ENCODE results near the gene BCOR. TPM values are rescaled to one million over a fixed set of nuclear protein-coding genes. Genes with fewer than 3 reads are reported as not detected.

BCOR gene
- 16.4 TPM for total RNA-seq
- long read RNA-seq, partial matches to known transcripts, result 5 of 9 reads
- long read RNA-seq, other reads (novel, unspliced or antisense), result 4 of 9 reads

DNA sequence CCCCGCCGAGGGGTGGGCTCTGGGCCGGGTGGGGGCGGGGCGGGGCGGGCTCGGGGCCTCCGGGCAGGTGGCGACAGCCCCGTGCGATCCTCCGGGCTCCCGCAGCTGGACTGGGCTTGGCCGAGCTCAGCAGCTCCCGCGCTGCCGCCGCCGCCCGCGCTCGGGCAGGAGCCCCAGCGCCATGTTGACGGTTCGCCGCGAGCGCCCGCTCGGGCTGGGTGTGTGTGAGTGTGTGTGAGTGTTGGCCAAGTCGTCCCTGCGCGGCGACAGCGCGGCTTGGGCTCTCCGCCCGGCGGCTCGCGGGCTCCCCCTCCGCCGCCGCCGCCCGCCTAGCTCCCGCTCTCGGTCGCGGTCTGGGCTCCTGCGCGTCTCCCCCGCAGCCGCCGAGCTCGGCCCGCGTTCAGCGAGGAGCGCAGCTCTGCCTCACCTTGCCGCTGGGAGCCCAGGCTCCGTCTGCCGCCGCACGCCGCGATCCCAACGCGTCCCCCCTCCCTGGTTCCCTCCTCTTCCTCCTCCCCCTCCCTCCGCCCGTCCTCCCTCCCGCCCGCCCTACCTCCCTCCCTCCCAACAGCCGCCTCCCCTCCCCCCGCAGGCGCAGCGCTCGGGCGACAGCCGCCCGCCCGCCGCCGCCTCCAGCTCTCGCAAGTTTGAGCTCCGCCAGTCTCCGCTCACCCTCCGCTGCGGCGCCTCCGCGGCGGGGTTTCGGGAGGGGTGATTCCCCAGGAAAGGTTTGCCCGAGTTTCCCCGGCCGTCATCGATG lies at the start of gene BCOR:
Gene BCOR, minus strand, starts transcription at position 455 of the 760 bp plus-strand sequence. CDS start 20,029 bp downstream, outside the sequence.
- intact Hi-C loops (cut with micrococcal nuclease), result no loop called here
- peak; percentile 63 for ATAC-seq
- peak; percentile 84 for DNase-seq

DNA sequence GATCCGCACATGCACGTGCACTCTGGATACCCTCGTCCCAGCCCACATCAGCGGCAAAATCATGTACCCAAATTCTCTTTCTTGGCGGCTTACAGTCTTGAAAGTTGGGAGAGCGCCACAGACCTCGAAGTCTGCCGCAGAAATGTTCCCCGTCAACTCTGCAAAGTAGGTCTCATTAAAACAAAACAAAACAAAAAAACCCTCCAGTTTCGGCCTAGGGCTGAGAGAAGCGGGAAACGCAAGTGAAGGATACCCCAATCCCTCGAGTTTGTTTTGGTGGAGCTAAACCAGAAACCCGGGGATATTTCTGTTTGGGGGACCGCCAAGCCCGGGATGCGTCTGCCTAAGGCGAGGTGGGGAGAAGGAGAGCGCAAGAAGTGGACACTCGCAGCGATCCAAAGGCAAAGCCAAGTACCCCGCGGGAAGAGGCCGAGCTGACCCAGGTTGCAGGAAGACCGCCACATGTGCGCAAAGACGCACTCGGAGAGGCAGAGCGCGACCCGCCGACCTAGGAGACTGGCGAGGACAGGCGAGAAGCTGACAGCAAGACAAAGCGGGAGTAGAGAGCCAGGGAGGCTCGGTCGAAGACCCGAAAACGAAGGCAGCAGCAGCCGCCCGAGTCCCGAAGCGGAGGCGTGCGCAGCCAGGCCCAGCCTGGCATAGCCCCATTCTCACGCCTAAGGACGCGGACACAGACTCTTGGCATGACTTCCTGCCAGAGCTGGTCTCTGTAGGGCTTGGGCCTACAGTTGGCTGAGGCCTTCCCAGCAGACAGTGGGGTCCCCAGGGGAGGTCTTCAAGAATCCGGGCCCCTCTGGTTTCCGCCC lies 49.6 kb upstream of the BCOR start:
- no peak for DNase-seq
- intact Hi-C loops (cut with micrococcal nuclease), result no loop called here
- no peak for ATAC-seq

DNA sequence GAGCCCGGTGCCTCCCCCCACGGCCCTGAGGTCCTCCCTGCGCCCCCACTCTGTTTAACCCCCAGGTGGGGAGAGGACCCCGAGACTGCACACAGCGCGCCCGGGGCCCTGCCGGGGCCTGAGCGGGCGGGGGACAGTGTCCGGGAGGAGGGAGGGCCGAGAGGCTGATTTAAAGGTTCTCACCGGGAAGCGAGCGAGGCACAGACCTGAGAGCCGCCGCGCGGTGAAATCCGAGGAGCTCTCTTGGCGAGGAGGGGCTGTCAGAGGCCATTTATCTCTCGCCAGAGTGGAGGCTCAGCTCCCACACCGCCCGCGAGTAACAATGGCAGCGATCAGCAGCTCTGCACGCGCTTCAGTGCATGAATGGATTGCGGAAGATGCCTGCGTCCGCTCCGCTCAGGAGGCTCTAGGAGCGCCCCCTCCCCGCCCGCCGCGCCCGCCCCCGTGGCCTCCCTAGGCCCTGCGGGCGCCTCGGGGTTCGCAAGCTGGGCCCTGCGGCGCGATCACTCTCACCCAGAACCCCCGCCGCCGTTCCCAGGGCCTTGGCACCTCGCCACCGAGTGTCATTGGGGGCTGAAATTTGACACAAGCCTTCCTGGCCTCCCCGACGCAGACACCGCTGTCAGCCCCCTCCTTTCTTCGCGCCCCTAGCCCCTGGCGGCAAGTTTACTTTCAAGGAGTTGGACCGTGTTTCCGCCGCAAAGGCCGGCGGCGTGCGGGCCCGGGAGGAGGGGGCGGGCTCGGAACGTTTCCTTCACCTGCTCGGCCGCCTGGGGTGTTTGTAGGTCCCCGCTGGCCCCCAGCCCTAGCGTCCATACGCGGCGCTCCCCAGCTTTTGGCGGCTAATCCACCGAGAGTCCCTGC lies 48.7 kb upstream of the BCOR start:
- ATAC-seq (peak; percentile 55), DNase-seq (peak; percentile 46)
- intact Hi-C loops (cut with micrococcal nuclease), result no loop called here

DNA sequence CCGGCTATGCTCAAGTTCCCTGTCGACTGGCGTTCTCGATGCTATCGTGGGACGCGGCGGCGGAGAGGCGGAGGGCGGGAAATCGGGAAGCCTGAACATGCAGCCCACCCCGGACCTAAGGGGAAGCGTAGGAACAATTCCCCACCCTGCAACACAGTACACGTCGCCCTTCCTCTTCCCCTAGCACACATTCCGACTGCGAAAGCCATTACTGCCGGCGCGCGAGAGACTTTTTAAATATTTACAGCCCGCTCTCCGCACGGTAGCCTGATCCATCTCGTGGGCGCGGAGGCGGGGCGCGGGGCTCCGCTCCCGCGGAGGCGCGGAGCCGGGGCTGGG lies 48.1 kb upstream of the BCOR start:
- DNase-seq (no peak), ATAC-seq (peak; percentile 30)
- intact Hi-C loops (cut with micrococcal nuclease), result no loop called here

DNA sequence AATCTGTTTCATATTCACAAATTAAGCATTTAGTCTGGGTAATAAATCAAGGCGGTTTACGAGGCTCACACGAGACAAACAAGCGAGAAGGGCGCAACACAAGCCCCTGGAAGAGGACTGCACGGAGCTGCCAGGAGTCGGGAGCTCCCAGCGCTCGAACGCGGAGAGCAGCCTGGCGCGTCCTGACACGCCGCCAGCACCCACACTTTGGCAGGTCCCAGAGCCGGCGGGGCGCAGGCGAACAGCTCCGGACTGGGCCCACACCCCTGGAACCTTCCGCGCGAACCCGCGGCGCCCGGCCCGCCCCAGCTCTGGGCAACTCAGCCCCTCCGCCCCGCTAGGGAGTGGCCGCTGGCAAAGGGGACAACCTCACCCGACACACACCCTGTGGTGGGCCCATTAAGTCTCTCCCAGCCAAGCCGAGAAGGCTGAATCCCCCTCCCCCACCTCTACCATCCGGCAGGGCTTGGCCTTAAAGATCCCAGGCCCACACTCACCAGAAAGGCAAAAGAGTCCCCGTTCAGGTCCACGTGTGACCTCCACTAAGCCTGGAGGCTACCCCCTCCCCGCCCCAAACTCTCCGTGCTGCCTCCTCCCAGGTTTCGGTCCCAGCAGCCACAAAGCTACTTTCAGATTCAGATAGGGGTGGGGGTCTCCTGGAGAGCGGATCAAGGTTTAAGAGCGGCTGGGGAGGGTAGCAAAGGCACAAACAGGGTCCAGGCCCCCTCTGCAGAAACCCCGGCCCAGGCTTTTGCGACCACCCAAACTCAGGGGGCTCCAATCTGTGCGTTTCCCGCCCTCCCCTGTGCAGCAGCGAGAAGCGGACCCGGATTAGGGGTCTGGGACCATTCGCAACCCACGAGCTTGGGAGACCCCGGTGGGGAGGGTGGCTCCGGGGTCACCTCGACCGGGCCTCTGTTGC lies 47.5 kb upstream of the BCOR start:
- DNase-seq (peak; percentile 46), ATAC-seq (peak; percentile 20)
- intact Hi-C loops (cut with micrococcal nuclease), result no loop called here

DNA sequence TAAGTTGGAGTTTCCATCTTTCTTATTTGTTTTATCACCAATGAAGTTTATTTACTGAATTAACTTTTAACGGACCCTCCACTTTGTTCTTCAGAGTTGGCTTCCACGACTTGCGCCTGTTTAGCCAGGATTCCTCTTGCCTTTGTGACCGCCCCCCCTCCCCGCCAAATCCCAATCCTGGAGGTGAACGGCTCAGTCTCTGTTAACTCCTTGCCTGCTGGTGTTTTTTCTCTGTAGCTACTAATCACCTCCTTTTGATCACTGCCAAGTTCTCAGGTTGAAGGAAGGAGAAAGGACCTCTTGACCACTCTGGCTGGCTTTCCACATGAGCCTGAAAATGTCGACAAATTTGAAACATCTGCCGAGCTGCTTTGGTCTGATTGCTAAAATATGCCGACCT lies 46.8 kb upstream of the BCOR start:
- no peak for DNase-seq
- ATAC-seq, result no peak
- intact Hi-C loops (cut with micrococcal nuclease), result no loop called here

DNA sequence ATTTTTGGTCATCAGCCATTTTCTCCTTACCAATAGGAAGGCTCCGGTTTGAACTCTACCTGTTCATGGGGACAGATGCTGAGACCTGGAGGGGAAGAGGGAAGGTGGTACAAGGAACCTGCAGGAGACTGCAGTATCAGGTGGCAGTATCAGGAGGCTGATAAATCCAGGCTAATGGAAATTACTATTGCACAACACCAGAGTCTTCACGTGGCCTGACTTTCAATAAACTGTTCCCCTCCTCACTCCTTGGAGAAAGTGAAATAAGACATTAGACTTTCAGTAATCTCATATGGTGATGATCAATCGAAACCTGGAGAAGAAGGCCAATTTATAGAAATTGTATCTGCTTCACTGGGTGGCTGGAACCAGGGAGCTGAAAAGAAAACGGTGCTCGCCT lies 46.2 kb upstream of the BCOR start:
- DNase-seq, result no peak
- intact Hi-C loops (cut with micrococcal nuclease), result no loop called here

DNA sequence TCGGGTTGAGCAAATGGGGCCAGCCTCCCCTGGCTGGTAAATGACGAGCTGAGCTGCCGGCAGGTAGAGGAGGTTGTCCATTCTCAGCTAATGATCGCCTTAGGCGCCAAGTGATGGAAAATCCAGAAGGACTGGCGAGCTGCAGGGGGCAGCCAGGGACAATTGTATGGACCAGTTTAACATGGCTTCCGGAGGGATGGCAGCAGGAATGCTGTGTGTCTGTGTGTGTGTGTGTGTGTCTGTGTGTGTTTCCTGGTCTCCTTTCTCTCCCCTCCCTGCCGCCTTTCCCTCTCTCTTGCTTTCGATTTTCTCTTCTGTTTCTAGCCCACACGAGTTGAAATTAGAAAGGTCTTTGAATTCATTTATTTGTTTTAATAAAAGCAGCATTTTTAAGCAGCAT lies 45.2 kb upstream of the BCOR start:
- ATAC-seq, result no peak
- intact Hi-C loops (cut with micrococcal nuclease), result no loop called here
- no peak for DNase-seq

More for the DNA sequence above, 46.2 kb upstream of the BCOR start:
- no peak for ATAC-seq

DNA sequence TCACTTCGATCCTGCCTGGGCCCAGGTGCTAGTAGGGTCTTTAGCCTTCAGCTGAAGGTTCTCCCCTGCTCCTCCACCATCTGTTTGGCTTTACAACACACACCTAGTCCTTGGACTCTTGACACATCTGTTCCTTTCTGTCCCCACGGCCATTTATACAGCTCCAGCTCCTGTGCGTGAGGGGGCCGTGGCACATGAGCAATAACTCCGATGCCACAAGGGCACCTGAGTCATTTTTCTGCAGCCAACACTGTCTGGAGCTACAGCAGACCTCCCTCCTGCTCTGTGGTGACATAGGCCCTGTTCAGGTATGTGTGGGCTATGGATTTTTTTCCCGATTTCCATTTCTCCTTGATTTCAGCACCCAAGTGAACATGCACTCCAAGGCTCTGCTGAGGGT lies 44.7 kb upstream of the BCOR start:
- DNase-seq (no peak), ATAC-seq (no peak)
- intact Hi-C loops (cut with micrococcal nuclease), result no loop called here

DNA sequence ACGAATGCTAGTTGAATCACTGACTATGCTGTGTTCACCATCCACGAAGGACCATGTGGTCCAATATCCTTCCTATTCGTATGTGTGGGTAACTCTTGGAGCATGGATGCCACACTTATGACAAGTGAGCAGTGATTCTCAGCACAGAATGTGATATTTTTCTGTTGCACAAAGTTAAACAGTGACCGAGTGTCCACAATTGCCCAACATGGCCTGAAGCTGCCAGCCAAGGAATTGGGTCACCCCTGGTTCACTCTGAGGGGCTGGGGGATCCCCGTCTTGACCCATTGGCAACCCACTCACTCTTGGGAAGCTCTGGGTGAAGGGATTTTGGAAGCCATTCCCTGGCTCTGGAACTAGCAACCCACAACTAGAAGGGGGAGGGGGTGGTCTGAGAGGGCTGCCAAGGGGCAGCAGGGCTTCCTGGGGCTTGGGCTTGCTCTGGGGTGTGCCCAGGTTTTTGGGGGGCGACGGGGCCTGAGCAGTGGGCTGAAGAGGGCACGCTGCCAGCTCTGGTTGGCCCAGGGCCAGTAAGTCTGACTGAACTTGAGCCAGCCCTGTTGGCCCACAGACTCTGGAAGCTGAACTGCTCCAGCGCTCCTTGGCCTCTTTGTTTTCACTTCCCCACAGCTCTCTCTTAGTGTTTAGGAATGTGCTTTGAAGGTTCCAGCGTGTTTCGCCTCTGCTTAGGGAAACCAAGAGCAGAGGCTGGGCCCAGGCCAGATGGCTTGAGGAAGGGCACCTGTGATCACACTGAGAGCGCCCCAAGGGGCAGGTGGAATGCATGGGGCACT lies 43.1 kb upstream of the BCOR start:
- ATAC-seq (peak; percentile 75), DNase-seq (peak; percentile 38)
- intact Hi-C loops (cut with micrococcal nuclease), result no loop called here

DNA sequence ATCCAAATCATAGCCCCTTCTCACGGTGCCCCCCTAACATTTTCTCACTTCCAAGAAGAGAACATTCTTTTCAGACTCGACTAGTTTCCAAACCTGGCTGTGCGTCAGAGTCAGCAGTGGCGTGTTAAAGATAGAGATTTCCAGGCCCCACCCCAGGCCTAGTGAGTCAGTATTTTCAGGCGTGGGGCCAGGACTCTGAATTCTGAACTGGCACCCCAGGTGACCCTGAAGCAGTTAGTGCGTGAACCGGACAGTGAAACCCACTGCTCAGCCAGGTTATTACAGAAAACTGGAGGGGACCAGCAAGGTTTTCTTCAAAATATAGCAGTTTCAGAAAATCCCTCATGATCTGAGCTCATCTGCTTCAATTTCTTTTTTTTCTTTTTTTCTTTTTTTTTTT lies 35.0 kb upstream of the BCOR start:
- intact Hi-C loops (cut with micrococcal nuclease), result no loop called here
- DNase-seq (peak; percentile 68), ATAC-seq (peak; percentile 93)

DNA sequence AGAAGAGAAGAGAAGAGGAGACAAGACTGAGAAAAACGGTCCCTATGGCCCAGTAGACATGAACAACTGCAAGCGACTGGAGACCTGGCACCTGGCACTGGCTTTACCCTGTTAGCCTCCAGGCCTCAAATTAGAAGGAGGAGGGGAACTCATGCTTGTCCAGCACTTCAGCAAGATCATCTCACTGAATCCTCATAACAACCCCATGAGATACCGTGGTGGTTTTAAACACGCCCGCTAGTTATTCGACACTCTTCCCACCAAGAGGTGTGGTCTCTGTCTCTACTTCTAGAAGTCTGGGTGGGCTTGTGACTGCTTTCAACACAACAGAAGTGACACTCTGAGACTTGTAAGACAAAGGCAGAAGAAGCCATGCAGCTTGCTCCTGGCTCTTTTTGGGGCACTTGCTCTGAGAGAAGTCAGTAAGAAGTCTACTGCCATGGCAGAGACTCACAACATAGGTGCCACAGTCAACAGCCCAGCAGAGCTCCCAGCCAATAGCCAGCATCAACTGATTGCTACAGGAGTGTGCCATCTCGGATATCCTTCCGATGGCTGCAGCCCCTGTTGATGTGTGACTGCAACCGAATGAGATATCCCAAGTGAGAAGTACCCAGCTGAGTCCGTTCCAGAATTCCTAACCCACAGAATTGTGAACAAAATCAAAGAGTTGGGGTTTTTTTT lies 34.0 kb upstream of the BCOR start:
- ATAC-seq, result peak; percentile 66
- intact Hi-C loops (cut with micrococcal nuclease), result no loop called here

DNA sequence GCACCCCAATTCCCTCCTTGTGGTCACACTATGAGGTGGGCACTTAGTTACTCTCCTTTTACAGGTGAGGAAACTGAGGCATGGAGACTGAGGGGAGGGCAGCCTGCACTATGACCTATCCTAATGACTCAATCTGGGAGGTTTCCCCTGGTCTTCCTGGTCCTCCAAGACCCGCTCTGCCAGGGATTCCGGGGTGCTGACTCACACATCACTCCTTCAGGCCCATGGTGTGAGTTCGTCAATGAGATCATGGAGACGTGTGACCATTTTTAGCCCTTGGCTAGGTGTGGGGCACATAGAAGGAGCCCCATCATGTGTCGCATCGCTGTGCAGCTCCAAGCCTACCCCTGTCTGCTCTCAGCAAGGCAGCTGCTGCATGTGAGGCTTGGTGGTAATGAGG lies 32.4 kb upstream of the BCOR start:
- DNase-seq (no peak), ATAC-seq (peak; percentile 23)
- intact Hi-C loops (cut with micrococcal nuclease), result no loop called here

More for the DNA sequence above, 34.0 kb upstream of the BCOR start:
- no peak for DNase-seq

DNA sequence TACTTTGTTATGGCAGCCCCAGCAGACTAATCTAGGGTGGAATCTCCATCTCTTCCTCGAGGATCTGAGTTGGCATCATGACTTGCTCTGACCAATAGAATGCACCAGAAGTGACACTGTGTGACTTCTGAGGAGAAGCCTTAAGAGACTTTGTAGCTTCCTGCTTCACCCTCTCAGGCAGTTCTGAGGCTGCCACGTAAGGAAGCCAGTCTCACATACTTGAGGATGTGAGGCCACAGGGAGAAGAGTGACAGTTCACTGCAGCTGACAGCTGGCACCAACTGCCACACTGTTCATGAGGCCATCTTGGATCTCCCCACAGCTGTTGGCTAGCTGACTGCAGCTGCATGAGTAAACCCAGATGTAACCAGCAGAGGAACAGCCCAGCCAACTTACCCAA lies 29.3 kb upstream of the BCOR start:
- intact Hi-C loops (cut with micrococcal nuclease), result no loop called here
- no peak for DNase-seq
- no peak for ATAC-seq

DNA sequence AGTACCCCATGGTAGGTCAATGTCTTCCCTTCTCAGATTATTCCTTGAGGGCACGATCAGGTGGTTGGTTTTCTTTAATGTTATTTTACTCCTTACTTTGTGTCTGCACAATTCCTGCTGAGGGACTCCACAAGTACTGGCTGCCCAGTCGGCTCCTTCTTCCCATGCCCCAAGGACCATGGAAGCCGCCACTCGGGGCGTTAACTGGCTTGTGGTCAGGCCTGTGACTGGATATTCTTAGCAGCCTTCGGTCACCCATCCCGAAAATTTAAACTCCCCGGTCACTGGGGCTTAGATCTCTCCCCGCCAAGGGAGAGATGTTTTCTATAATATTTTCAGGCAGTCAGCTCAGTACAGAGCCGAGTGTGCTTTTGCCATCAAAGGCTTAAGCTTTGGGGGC lies 24.7 kb upstream of the BCOR start:
- no peak for DNase-seq
- ATAC-seq, result no peak
- intact Hi-C loops (cut with micrococcal nuclease), result no loop called here

DNA sequence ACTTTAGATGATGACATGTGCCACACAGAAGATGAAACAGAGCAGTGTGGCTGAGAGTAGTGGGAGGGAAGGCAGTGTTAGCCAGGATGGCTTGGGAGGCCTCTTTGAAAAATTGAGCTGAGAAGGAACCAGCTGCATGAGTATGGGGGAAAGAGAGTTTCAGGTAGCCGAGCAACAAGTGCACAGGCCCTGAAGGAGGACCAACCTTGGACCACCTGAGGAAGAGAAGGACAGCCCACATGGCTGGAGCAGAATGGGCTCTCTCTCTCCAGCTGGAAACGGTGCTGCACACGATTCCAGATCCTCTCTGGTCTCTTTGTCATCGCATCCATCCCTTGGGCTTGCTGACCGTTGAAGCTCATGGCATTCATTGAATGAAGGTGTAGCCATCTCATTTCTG lies 23.9 kb upstream of the BCOR start:
- no peak for DNase-seq
- no peak for ATAC-seq
- intact Hi-C loops (cut with micrococcal nuclease), result no loop called here

DNA sequence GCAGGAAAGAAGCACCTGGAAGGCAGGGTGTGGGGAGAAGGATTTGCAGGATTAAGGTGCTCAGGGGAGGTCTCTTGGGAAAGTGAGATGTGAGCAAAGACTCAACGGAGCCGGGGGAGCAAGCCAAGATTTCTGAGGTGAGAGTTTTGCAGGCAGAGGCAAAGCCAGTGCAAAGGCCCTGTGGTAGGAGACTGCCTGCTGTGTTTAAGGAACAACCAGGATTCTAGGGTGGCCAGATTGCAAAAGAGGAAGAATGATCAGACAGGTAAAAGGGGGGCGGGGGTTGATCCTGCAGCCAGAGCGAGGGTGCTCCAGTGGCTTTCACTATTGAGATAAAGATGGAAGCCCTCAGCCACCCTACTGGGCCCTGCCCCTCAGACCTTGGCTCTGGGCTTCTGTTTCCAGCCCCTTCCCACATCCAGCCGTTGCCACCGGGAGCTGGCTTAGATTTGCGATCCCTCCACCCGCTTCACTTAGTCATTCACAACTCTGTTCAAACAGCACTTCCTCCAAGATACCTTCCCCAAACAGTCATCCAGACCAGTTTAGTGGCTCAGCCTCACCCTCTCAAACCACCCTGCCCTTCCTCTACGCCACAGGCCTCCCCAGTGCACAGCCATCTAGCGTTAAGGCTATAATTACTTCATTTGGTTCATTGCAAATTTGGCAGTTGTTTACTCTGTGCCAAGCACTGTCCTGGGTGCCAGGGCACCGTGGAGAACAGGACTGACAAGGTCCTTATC lies 23.3 kb upstream of the BCOR start:
- no peak for ATAC-seq
- intact Hi-C loops (cut with micrococcal nuclease), result no loop called here
- no peak for DNase-seq

Measured in left ventricle myocardium superior (tissue), 1 donor.